Measurements from ENCODE around the gene FRMPD4. TPM values are rescaled to one million over a fixed set of nuclear protein-coding genes. Genes with fewer than 3 reads are reported as not detected.
A peak's percentile ranks its signal among the peaks of the same experiment; 100 is the strongest.

The FRMPD4 gene
- total RNA-seq, 1 donor from 2014 or later, result 1.7 TPM

DNA sequence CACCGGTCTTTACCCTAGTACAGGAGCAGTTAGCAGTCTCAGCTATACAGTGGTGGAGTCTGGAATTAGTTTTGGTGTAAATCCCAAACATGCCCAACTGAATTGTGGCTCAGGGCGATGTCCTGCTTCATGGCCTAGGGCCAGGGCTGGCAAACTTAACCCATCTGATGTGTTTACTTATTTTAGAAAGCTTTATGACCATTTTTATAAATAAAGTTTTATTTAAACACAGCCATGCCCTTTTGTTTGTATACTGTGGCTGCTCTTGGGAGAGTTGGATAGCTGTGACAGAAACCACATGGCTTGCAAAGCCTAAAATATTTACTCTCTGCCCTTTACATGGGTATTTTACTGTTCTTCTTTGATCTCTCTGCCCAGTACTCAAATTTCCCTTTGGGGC is 7.1 kb downstream of the FRMPD4 start:
- TF ChIP-seq, protein P1, sequence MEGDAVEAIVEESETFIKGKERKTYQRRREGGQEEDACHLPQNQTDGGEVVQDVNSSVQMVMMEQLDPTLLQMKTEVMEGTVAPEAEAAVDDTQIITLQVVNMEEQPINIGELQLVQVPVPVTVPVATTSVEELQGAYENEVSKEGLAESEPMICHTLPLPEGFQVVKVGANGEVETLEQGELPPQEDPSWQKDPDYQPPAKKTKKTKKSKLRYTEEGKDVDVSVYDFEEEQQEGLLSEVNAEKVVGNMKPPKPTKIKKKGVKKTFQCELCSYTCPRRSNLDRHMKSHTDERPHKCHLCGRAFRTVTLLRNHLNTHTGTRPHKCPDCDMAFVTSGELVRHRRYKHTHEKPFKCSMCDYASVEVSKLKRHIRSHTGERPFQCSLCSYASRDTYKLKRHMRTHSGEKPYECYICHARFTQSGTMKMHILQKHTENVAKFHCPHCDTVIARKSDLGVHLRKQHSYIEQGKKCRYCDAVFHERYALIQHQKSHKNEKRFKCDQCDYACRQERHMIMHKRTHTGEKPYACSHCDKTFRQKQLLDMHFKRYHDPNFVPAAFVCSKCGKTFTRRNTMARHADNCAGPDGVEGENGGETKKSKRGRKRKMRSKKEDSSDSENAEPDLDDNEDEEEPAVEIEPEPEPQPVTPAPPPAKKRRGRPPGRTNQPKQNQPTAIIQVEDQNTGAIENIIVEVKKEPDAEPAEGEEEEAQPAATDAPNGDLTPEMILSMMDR (IDR thresholded peaks at IDR 0.05), result no peak
- H3K4me3 Mint-ChIP-seq (ENCODE audit: unreplicated experiment), result no peak overlapping the region
- no peak for DNase-seq (ENCODE audit: extremely low spot score, unreplicated experiment)
- no peaks in the 10 kb centered on the region for H3K9me3 Mint-ChIP-seq (ENCODE audit: unreplicated experiment)
- H3K36me3 Mint-ChIP-seq (ENCODE audit: unreplicated experiment), result no peaks in the 10 kb centered on the region
- H3K27ac Mint-ChIP-seq (ENCODE audit: unreplicated experiment), result no peak overlapping the region
- peaks cover 7% of the 10 kb centered on the region for H3K4me1 Mint-ChIP-seq (ENCODE audit: unreplicated experiment)
- no peaks in the 10 kb centered on the region for H3K27me3 Mint-ChIP-seq (ENCODE audit: unreplicated experiment)

DNA sequence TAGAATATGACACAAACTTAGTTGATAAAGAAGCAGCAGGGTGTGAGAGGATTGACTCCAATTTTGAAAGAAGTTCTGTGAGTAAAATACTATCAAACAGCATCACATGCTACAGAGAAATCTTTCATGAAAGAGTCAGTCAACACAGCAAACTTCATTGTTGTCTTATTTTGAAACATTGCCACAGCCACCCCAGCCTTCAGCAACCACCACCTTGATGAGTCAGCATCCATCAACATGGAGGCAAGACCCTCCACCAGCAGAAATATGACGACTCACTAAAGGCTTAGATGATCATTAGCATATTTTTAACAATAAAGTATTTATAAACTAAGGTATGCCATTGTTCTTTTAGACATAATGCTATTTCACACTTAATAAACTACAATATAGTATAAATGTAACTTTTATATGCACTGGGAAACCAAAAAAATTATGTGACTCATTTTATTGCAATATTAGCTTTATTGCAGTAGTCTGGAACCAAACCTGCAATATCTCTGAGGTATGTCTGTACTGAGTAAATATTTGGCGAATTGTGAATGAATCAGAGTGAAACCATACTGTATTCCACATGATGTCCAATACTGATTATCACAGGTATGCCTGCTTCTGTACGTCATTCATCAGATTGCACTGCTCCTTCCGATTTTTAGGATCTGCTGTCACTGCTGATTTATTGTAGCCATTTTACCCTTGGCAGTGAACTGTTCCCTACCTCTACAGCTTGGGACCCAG is 11.6 kb downstream of the FRMPD4 start:
- no peaks in the 10 kb centered on the region for H3K36me3 Mint-ChIP-seq (ENCODE audit: unreplicated experiment)
- no peak overlapping the region for H3K27ac Mint-ChIP-seq (ENCODE audit: unreplicated experiment)
- peaks cover 5% of the 10 kb centered on the region for H3K9me3 Mint-ChIP-seq (ENCODE audit: unreplicated experiment)
- H3K27me3 Mint-ChIP-seq (ENCODE audit: unreplicated experiment), result no peaks in the 10 kb centered on the region
- no peak overlapping the region for H3K4me3 Mint-ChIP-seq (ENCODE audit: unreplicated experiment)
- peaks cover 18% of the 10 kb centered on the region for H3K4me1 Mint-ChIP-seq (ENCODE audit: unreplicated experiment)
- TF ChIP-seq, protein P1 (IDR thresholded peaks at IDR 0.05), result no peak
- DNase-seq (ENCODE audit: extremely low spot score, unreplicated experiment), result no peak

DNA sequence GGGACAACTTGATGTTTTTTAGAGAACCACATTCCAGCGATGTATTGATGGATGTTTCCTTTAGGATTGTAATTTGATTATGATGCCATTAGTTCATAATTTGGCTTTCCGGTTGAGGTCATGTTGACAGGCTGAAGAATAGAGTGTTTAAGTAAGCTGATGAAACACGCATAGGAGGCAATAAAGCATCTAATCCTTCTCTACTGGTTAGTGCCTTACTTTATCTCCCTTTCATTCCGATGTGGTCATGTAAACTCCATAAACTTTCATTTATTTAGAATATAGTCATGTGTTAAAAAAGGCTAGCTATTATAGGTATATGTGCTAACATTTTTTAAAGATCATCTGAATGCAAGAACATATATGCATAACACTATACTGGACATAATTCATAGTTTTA is 15.0 kb downstream of the FRMPD4 start:
- Mint-ChIP-seq H3K27me3 (ENCODE audit: unreplicated experiment) (no peaks in the 10 kb centered on the region), H3K27ac (ENCODE audit: unreplicated experiment) (peak overlapping the region; percentile 75), H3K36me3 (ENCODE audit: unreplicated experiment) (no peaks in the 10 kb centered on the region), H3K9me3 (ENCODE audit: unreplicated experiment) (peaks cover 5% of the 10 kb centered on the region), H3K4me3 (ENCODE audit: unreplicated experiment) (no peak overlapping the region), H3K4me1 (ENCODE audit: unreplicated experiment) (peaks cover 16% of the 10 kb centered on the region)
- TF ChIP-seq, protein P1 (IDR thresholded peaks at IDR 0.05), result no peak
- DNase-seq (ENCODE audit: extremely low spot score, unreplicated experiment), result no peak

DNA sequence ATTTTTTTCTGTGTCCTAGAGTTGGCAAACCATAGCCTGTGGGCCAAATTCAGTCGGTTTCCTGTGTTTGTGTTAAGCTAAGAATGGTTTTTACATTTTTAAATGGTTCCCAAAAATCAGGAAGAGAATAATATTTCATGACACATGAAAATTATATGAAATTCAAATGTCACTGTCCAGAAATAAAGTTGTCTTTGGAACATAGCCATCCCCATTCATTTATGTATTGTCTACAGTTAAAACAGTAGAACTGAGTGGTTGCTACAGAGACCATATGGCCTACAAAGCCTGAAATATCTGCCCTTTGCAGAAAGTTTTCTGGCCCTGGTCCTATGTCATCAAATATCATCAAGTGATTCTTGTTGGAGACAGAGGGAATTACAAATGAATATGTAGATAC is 15.5 kb downstream of the FRMPD4 start:
- DNase-seq (ENCODE audit: extremely low spot score, unreplicated experiment), result no peak
- Mint-ChIP-seq H3K9me3 (ENCODE audit: unreplicated experiment) (peaks cover 5% of the 10 kb centered on the region), H3K27me3 (ENCODE audit: unreplicated experiment) (no peaks in the 10 kb centered on the region), H3K36me3 (ENCODE audit: unreplicated experiment) (no peaks in the 10 kb centered on the region), H3K27ac (ENCODE audit: unreplicated experiment) (peak overlapping the region; percentile 75), H3K4me3 (ENCODE audit: unreplicated experiment) (no peak overlapping the region), H3K4me1 (ENCODE audit: unreplicated experiment) (peaks cover 16% of the 10 kb centered on the region)
- TF ChIP-seq, protein P1 (IDR thresholded peaks at IDR 0.05), result no peak

DNA sequence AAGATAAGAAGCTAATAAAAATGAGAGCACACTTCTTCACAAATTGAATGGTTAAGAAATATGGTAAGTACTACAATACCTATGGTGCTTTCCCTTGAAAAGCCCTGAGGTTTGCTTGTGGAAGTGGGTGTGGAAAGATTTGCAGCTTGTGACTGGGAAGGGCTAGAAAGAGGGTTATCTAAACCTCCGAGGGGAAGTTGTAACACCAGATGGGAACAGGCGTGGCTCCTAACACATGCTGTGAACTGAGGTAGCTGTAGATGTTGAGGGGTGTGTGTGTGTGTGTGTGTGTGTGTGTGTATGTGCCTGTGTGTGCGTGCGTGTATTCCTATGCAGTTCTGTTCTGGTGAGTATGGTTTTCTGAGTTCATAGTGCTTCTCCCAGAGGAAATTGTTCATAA is 21.5 kb downstream of the FRMPD4 start:
- no peak for DNase-seq (ENCODE audit: extremely low spot score, unreplicated experiment)
- Mint-ChIP-seq H3K4me1 (ENCODE audit: unreplicated experiment) (peaks cover 6% of the 10 kb centered on the region), H3K27ac (ENCODE audit: unreplicated experiment) (no peak overlapping the region), H3K36me3 (ENCODE audit: unreplicated experiment) (no peaks in the 10 kb centered on the region), H3K27me3 (ENCODE audit: unreplicated experiment) (no peaks in the 10 kb centered on the region), H3K4me3 (ENCODE audit: unreplicated experiment) (no peak overlapping the region), H3K9me3 (ENCODE audit: unreplicated experiment) (no peaks in the 10 kb centered on the region)
- TF ChIP-seq, protein P1 (IDR thresholded peaks at IDR 0.05), result no peak

All from osteocyte (in vitro differentiated cells).